GM18867 (cell line): ENCODE data around the gene SLC66A1.

Experiments
- ATAC-seq: cut with Tn5 transposase; IDR thresholded peaks from one replicate; pipeline ENCODE4 v1.9.1; 2021; ENCODE audit warnings: mild to moderate bottlenecking, moderate library complexity; ENCODE audit not compliant: unreplicated experiment

SLC66A1 gene

GRCh38 chr1:19324665-19324990 is 12.5 kb downstream of the SLC66A1 start:
- no peak for ATAC-seq

GRCh38 chr1:19325368-19325957 is 13.3 kb downstream of the SLC66A1 start:
- no peak for ATAC-seq

GRCh38 chr1:19325958-19326747 is 14.0 kb downstream of the SLC66A1 start:
- ATAC-seq: no peak

- no peak for ATAC-seq
Observed at GRCh38 chr1:19326748-19327065, 14.6 kb downstream of the SLC66A1 start.

GRCh38 chr1:19327301-19327700 is 15.2 kb downstream of the SLC66A1 start:
- ATAC-seq: no peak

- ATAC-seq: no peak
Observed at GRCh38 chr1:19327736-19328135, 15.6 kb downstream of the SLC66A1 start.

GRCh38 chr1:19328486-19328885 is 16.4 kb downstream of the SLC66A1 start:
- no peak for ATAC-seq

- no peak for ATAC-seq
Observed at GRCh38 chr1:19329188-19329587, 17.1 kb downstream of the SLC66A1 start.

GRCh38 chr1:19329611-19330010 is 17.5 kb downstream of the SLC66A1 start:
- no peak for ATAC-seq

- ATAC-seq: no peak
Observed at GRCh38 chr1:19330449-19331135, 18.5 kb downstream of the SLC66A1 start.

- ATAC-seq: no peak
Observed at GRCh38 chr1:19331262-19331878, 19.2 kb downstream of the SLC66A1 start.

- ATAC-seq: no peak
Observed at GRCh38 chr1:19332832-19333231, 20.7 kb downstream of the SLC66A1 start.

GRCh38 chr1:19333587-19334354 is 21.6 kb downstream of the SLC66A1 start:
- no peak for ATAC-seq

- ATAC-seq: no peak
Observed at GRCh38 chr1:19336543-19336942, 24.4 kb downstream of the SLC66A1 start.

- ATAC-seq: no peak
Observed at GRCh38 chr1:19337289-19337688, 25.2 kb downstream of the SLC66A1 start.

- ATAC-seq: no peak
Observed at GRCh38 chr1:19338323-19338762, 26.2 kb downstream of the SLC66A1 start.

GRCh38 chr1:19339214-19339861 is 27.2 kb downstream of the SLC66A1 start:
- ATAC-seq: no peak

GRCh38 chr1:19340387-19340937 is 28.3 kb downstream of the SLC66A1 start:
- ATAC-seq: no peak

- no peak for ATAC-seq
Observed at GRCh38 chr1:19341201-19342061, 29.3 kb downstream of the SLC66A1 start.
